Bronchial epithelial cell (primary cell): ENCODE data around the gene LCNL1. TPM values are rescaled to one million over a fixed set of nuclear protein-coding genes. Genes with fewer than 3 reads are reported as not detected.

Source experiments
- DNase-seq: peaks from one replicate; pipeline ENCODE4 v3.0.0-alpha.2; 2010; ENCODE audit warnings: low read depth
- FAIRE-seq: peaks from 2 replicates; lab custom pipeline; 2011; peaks lifted over from hg19 to GRCh38; lab: Jason Lieb, UNC
- H3K27me3 ChIP-seq: 2 replicates; pipeline ENCODE4 v1.5.1; 2011; ENCODE audit warnings: low read length; ENCODE audit not compliant: control insufficient read depth, insufficient read depth
- H3K36me3 ChIP-seq: 2 replicates; pipeline ENCODE4 v1.5.1; 2011; ENCODE audit warnings: low read length; ENCODE audit not compliant: control insufficient read depth, insufficient read depth
- H3K4me3 ChIP-seq: 2 replicates; pipeline ENCODE4 v1.5.1; 2011; ENCODE audit warnings: mild to moderate bottlenecking, low read depth, low read length, control low read depth
- CTCF ChIP-seq: IDR thresholded peaks from 2 replicates; pipeline ENCODE4 v1.5.1; 2011; ENCODE audit warnings: mild to moderate bottlenecking, moderate library complexity, low read length, control low read depth, inconsistent platforms; ENCODE audit not compliant: insufficient read depth, severe bottlenecking
- total RNA-seq: library from RNA; depleted of rRNA; stranded (reverse); fragments of >200 nt; gene quantifications from 2 replicates; pipeline ENCODE4 v1.2.1, GENCODE V29; 2014

The LCNL1 gene
- total RNA-seq, 1 donor from 2014 or later = not detected

GRCh38 chr9:136954270-136955083, 28.3 kb upstream of the LCNL1 start:
- FAIRE-seq = no peak
- no peak for TF ChIP-seq CTCF
- Histone ChIP-seq H3K36me3 (no peaks in the 10 kb centered on the region), H3K4me3 (no peak overlapping the region), H3K27me3 (no peaks in the 10 kb centered on the region)
- DNase-seq = no peak

- no peak for FAIRE-seq
- Histone ChIP-seq H3K27me3 (no peaks in the 10 kb centered on the region), H3K36me3 (no peaks in the 10 kb centered on the region), H3K4me3 (no peak overlapping the region)
- no peak for TF ChIP-seq CTCF
- no peak for DNase-seq
These were observed 27.4 kb upstream of the LCNL1 start for GRCh38 chr9:136955202-136955942.

GRCh38 chr9:136955943-136956335, 26.9 kb upstream of the LCNL1 start:
- peaks cover under 1% of the 10 kb centered on the region for H3K27me3 ChIP-seq
- TF ChIP-seq CTCF = no peak
- no peak for FAIRE-seq
- DNase-seq = no peak
- H3K4me3 ChIP-seq = no peak overlapping the region
- no peaks in the 10 kb centered on the region for H3K36me3 ChIP-seq

GRCh38 chr9:136956604-136957003, 26.2 kb upstream of the LCNL1 start:
- FAIRE-seq (no peak), DNase-seq (no peak)
- no peak for TF ChIP-seq CTCF
- H3K4me3 ChIP-seq = no peak overlapping the region
- peaks cover 3% of the 10 kb centered on the region for H3K27me3 ChIP-seq
- H3K36me3 ChIP-seq = no peaks in the 10 kb centered on the region

- FAIRE-seq = no peak
- TF ChIP-seq CTCF = no peak
- no peak for DNase-seq
- H3K36me3 ChIP-seq = no peaks in the 10 kb centered on the region
- peaks cover 3% of the 10 kb centered on the region for H3K27me3 ChIP-seq
- H3K4me3 ChIP-seq = no peak overlapping the region
These were observed 25.3 kb upstream of the LCNL1 start for GRCh38 chr9:136957461-136957860.
